ENCODE measurements around the gene XRCC1. TPM values are rescaled to one million over a fixed set of nuclear protein-coding genes. Genes with fewer than 3 reads are reported as not detected.
"Not testable (repeated sequence)": the region's sequence is repeated elsewhere in the genome, so short reads cannot be mapped to it uniquely, and the experiment has no call there.

Gene XRCC1
- total RNA-seq, 2 donors from 2014 or later, result 24.3 to 30.2 TPM

GRCh38 chr19:43606569-43607229 lies 31.4 kb upstream of the XRCC1 start:
- Histone ChIP-seq H3K27me3 (replicated peaks; ENCODE audit: insufficient read depth) (no peaks in the 10 kb centered on the region), H3K9me3 (no peaks in the 10 kb centered on the region), H3K4me3 (no peak overlapping the region), H3K27ac (no peak overlapping the region), H3K4me1 (ENCODE audit: control insufficient read depth in 1 of 2, low read depth in 2 of 2) (no peaks in the 10 kb centered on the region), H3K36me3 (peaks cover 7% of the 10 kb centered on the region)
- no peak for TF ChIP-seq CTCF (IDR thresholded peaks at IDR 0.05)
- ATAC-seq (ENCODE audit: insufficient number of reproducible peaks, low FRiP score, low read depth), result no peak
- no peak for DNase-seq (ENCODE audit: low spot score)

GRCh38 chr19:43605875-43606568 lies 30.7 kb upstream of the XRCC1 start:
- H3K4me3 ChIP-seq, result no peak overlapping the region
- TF ChIP-seq CTCF (IDR thresholded peaks at IDR 0.05), result no peak
- DNase-seq (ENCODE audit: low spot score) (no peak), ATAC-seq (ENCODE audit: insufficient number of reproducible peaks, low FRiP score, low read depth) (no peak)
- no peaks in the 10 kb centered on the region for H3K4me1 ChIP-seq (ENCODE audit: control insufficient read depth in 1 of 2, low read depth in 2 of 2)
- H3K9me3 ChIP-seq, result no peaks in the 10 kb centered on the region
- H3K27ac ChIP-seq, result no peak overlapping the region
- H3K27me3 ChIP-seq (replicated peaks; ENCODE audit: insufficient read depth), result no peaks in the 10 kb centered on the region
- H3K36me3 ChIP-seq, result peaks cover 6% of the 10 kb centered on the region

- H3K36me3 ChIP-seq; H3K9me3 ChIP-seq; H3K27ac ChIP-seq; H3K4me3 ChIP-seq; H3K27me3 ChIP-seq (replicated peaks; ENCODE audit: insufficient read depth); DNase-seq (ENCODE audit: low spot score); ATAC-seq (ENCODE audit: insufficient number of reproducible peaks, low FRiP score, low read depth): not testable (repeated sequence)
- peaks cover 8 to 20% of the 10 kb centered on the region in 2 donors for H3K4me1 ChIP-seq (ENCODE audit: control insufficient read depth in 1 of 2, low read depth in 2 of 2)
These were observed 25.0 kb upstream of the XRCC1 start for GRCh38 chr19:43600326-43600725.

- ATAC-seq (ENCODE audit: insufficient number of reproducible peaks, low FRiP score, low read depth) (no peak), DNase-seq (ENCODE audit: low spot score) (no peak)
- H3K27me3 ChIP-seq (replicated peaks; ENCODE audit: insufficient read depth), result no peaks in the 10 kb centered on the region
- H3K4me3 ChIP-seq, result no peak overlapping the region
- TF ChIP-seq CTCF (IDR thresholded peaks at IDR 0.05), result no peak
- peaks cover 10% of the 10 kb centered on the region for H3K36me3 ChIP-seq
- H3K27ac ChIP-seq, result no peak overlapping the region
- peaks cover 12 to 26% of the 10 kb centered on the region in 2 donors for H3K4me1 ChIP-seq (ENCODE audit: control insufficient read depth in 1 of 2, low read depth in 2 of 2)
- H3K9me3 ChIP-seq, result no peaks in the 10 kb centered on the region
These were observed 24.4 kb upstream of the XRCC1 start for GRCh38 chr19:43599635-43600295.

GRCh38 chr19:43598445-43599240 lies 23.3 kb upstream of the XRCC1 start:
- H3K4me1 ChIP-seq (ENCODE audit: control insufficient read depth in 1 of 2, low read depth in 2 of 2), result peaks cover 22 to 37% of the 10 kb centered on the region in 2 donors
- DNase-seq (ENCODE audit: low spot score) (no peak), ATAC-seq (ENCODE audit: insufficient number of reproducible peaks, low FRiP score, low read depth) (no peak)
- TF ChIP-seq CTCF (IDR thresholded peaks at IDR 0.05), result no peak
- no peak overlapping the region for H3K27ac ChIP-seq
- no peaks in the 10 kb centered on the region for H3K27me3 ChIP-seq (replicated peaks; ENCODE audit: insufficient read depth)
- H3K36me3 ChIP-seq, result peaks cover 12% of the 10 kb centered on the region
- H3K9me3 ChIP-seq, result no peaks in the 10 kb centered on the region
- H3K4me3 ChIP-seq, result no peak overlapping the region
